ENCODE data around the gene IPPK. TPM values are rescaled to one million over a fixed set of nuclear protein-coding genes. Genes with fewer than 3 reads are reported as not detected.

IPPK gene
- total and polyA plus RNA-seq, 2 of the 4 experiments (the other 2 are of a cell fraction) = 25.1 to 26.8 TPM

DNA sequence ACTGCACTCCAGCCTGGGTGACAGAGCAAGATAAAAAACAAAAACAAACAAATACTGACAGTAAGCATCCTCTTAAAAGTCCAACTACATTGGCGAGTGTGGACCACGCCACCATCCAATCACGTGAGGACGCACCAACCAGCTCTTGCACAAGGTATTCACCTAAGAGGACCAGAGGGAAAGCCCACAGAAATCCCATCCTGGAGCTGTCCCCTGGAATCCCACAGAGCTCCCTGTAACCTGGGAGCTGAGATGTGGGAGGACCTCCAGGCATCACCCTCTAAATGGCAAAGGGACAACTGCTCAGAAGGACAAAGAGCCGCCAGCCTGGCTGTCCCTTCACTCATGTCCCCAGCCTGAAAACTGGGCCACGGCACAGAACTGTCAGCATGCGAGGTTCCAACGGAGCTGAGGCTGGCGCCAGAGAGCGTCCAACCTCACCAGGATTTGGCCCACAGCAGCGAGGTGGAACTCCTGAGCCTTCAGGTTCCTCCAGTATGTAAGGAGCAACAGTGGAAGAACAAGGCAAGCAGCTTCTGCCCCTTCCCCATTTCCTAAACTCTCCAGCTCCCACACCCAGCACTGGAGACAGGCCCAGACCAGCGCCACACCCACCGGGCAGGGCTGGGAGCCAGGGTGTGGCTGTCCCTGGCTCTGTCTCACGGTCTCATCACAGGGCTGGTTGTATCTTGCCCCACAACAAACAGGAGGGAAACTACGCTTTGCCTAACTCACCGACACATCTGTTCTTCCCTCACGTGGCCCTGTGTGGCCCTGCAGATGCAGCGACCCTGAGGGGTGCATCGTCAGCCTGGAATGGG is 15.2 kb downstream of the IPPK start:
- 96% methylated on average over 5 of the region's 19 CpGs; no CpG with 5 or more reads in 1 of the 2 experiments for WGBS, 2 experiments (ENCODE audit: extremely low coverage in 2 of 2, insufficient read length in 1 of 2)
- Histone ChIP-seq H4K8ac (ENCODE audit: low read depth in 2 of 2, low read length in 2 of 2) (no peak overlapping the region), H3K14ac (replicated peaks; ENCODE audit: low read depth, low read length) (no peak overlapping the region), H3K4me3 (ENCODE audit: insufficient read depth, low read depth, low read length) (no peak overlapping the region), H3K4me1 (ENCODE audit: control insufficient read depth, insufficient read depth, low read length) (peaks cover 2% of the 10 kb centered on the region; the same call in 1 of the 2 replicates), H2BK120ac (ENCODE audit: low read depth, low read length) (no peak overlapping the region), H3K27me3 (ENCODE audit: control insufficient read depth, insufficient read depth, low read length) (no peaks in the 10 kb centered on the region), H2AK9ac (replicated peaks; ENCODE audit: low read depth, low read length, poor library complexity) (no peak overlapping the region), H3K36me3 (ENCODE audit: control insufficient read depth, insufficient read depth, low read length) (peaks cover 44% of the 10 kb centered on the region), H3K27ac (ENCODE audit: insufficient read depth, low read length) (no peak overlapping the region), H3K9ac (ENCODE audit: low read depth, low read length) (no peak overlapping the region), H3K79me1 (ENCODE audit: low read depth in 1 of 2, low read length in 2 of 2) (peaks cover 14 to 57% of the 10 kb centered on the region in 2 experiments), H3K9me1 (ENCODE audit: insufficient read depth, low read length) (peaks cover 21% of the 10 kb centered on the region), H3K23ac (ENCODE audit: low read depth, low read length) (no peak overlapping the region), H2BK5ac (ENCODE audit: low read depth, low read length, poor library complexity, severe bottlenecking) (no peak overlapping the region), H2AK5ac (ENCODE audit: low read depth, low read length) (no peak overlapping the region), H3K4ac (ENCODE audit: low read depth, low read length) (no peak overlapping the region), H2BK15ac (ENCODE audit: low read depth, low read length) (no peak overlapping the region), H3K9me3 (ENCODE audit: control insufficient read depth, insufficient read depth, low read length) (no peaks in the 10 kb centered on the region), H3K56ac (ENCODE audit: extremely low read depth, insufficient read depth, low read length) (no peak overlapping the region), H3K18ac (ENCODE audit: low read depth, low read length) (no peak overlapping the region), H4K91ac (ENCODE audit: insufficient read depth, low read depth, low read length) (no peak overlapping the region), H3K4me2 (ENCODE audit: low read depth, low read length) (no peak overlapping the region), H4K20me1 (ENCODE audit: insufficient read depth, low read length) (peaks cover 25% of the 10 kb centered on the region), H2BK20ac (ENCODE audit: low read depth, low read length) (no peak overlapping the region), H2AFZ (replicated peaks; ENCODE audit: low read length, poor library complexity) (no peak overlapping the region), H4K5ac (ENCODE audit: low read depth, low read length) (no peak overlapping the region)
- in situ Hi-C loops (cut with MboI; ENCODE audit: low sequenced_read_pairs) (no loop called here), intact Hi-C loops (cut with micrococcal nuclease) (no loop called here), dilution Hi-C loops (cut with HindIII; ENCODE audit: low sequenced_read_pairs, unreplicated experiment) (no loop called here)
- no peak for TF ChIP-seq ELK1 (IDR thresholded peaks at IDR 0.05; ENCODE audit: borderline replicate concordance, low read depth, low read length)
- no peak for TF ChIP-seq CHD1 (IDR thresholded peaks at IDR 0.05; ENCODE audit: low read depth, low read length)
- no peak for TF ChIP-seq RCOR1 (IDR thresholded peaks at IDR 0.05; ENCODE audit: insufficient replicate concordance, low read length)
- no peak for TF ChIP-seq NFE2L2 (IDR thresholded peaks at IDR 0.05; ENCODE audit: low read depth, low read length)
- no peak for TF ChIP-seq RAD21 (IDR thresholded peaks at IDR 0.05; ENCODE audit: low read length)
- TF ChIP-seq CTCF (conservative IDR thresholded peaks at IDR 0.05; ENCODE audit: low read depth, low read length) = no peak
- no peak for TF ChIP-seq RFX5 (IDR thresholded peaks at IDR 0.05; ENCODE audit: low read depth, low read length)
- TF ChIP-seq MAZ (IDR thresholded peaks at IDR 0.05; ENCODE audit: borderline replicate concordance, low read depth, low read length) = no peak
- TF ChIP-seq CEBPB (IDR thresholded peaks at IDR 0.05; ENCODE audit: low read depth, low read length) = no peak
- no peak for TF ChIP-seq SMC3 (IDR thresholded peaks at IDR 0.05; ENCODE audit: low read depth, low read length)
- TF ChIP-seq FOS (IDR thresholded peaks at IDR 0.05; ENCODE audit: low read depth, low read length) = no peak
- TF ChIP-seq MAFK (IDR thresholded peaks at IDR 0.05; ENCODE audit: low read depth, low read length) = no peak
- TF ChIP-seq, protein P1, sequence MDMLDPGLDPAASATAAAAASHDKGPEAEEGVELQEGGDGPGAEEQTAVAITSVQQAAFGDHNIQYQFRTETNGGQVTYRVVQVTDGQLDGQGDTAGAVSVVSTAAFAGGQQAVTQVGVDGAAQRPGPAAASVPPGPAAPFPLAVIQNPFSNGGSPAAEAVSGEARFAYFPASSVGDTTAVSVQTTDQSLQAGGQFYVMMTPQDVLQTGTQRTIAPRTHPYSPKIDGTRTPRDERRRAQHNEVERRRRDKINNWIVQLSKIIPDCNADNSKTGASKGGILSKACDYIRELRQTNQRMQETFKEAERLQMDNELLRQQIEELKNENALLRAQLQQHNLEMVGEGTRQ (IDR thresholded peaks at IDR 0.05; ENCODE audit: low read depth, low read length) = no peak
- POLR2A ChIA-PET (ENCODE audit: unreplicated experiment) = interaction anchor here (0.6 kb wide), 1 partner anchor 37 kb away, joined by 7 read pairs; no protein-coding TSS in a partner anchor
- CTCF ChIA-PET = no interaction called here
- BruUV-seq (replicated peaks) = no TSS peak
- DNase-seq (no peak), ATAC-seq (ENCODE audit: low read depth) (no peak)
